NCI-H2081 treated with DMSO at 0.1 percent for 48 hours (cell line): ENCODE measurements around the gene KANSL1.

Source experiments
- DNase-seq: peaks from one replicate; lab custom pipeline; 2025; lab: John Stamatoyannopoulos, UW

The KANSL1 gene

DNA sequence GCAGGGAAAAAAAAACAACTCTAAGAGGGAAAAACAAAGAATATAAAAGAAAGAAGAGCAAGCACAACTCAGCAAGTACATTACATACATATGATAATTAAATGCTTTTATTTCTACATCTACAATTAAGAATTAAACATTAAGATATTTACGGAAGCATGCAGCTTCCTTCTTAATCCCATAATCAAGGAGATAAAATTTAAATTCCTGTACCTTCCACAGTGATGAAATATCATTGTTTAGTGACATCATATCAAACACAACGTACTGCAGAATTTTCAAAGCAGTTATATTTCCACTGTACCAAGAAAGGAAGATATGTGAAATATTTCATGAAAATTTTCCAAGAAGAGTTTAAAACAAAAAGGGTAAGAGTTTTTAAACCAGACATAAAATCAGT, 26.0 kb downstream of the KANSL1 start:
- no peak for DNase-seq

DNA sequence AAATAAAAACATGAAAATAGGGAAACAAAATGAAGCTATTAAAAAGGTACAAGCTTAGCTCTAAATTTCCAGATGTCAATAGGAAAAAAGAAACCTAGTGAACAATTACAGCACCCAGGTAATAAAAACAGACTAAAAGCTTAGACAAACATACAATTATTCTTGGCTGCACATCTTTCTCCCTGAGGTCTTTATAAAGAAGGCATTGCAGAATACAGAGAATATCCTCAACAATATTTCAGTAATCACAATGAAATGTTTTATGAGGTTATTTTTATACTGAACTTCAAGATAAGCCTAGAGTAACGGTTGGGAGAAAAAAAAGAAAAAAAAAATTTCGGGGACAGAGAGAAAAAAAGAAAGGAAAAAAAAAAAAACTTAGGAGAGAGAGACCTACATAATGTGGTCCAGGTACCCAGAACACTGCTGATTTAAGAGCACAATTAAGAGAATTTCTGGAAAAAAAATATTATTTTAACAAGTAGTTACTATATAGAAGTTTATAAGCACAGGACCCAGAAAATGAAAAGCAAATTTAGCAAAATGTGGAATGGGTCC, 26.5 kb downstream of the KANSL1 start:
- no peak for DNase-seq

DNA sequence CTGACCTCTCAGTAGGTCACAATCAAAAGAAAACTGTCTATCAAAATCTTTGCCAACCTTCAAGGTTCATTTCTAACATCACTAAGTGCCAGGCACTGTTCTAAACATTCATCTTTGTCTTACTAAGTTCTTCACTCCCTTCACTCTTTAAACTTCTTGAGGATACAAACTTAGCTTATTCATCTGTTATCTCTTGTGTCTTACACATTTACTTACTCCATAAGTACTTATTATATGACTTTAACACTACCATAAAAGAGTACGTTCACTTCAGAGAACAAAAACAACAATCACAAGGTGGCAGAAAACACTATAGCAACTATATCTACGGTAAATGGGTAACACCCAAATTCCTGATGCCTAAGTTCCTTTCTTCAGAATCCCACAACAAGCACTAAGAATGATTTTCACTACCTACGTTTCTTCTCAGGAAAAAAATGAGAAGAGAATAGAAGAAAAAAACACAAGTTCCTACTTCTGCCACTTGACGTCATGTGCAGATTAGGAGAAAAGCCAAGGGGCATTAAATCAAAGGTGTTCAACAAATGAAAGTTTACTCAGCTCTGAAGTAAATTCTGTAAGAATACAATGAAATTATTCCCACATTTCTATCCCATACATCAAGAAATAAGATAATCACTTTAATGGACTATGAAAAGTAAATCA, 29.2 kb downstream of the KANSL1 start:
- no peak for DNase-seq

DNA sequence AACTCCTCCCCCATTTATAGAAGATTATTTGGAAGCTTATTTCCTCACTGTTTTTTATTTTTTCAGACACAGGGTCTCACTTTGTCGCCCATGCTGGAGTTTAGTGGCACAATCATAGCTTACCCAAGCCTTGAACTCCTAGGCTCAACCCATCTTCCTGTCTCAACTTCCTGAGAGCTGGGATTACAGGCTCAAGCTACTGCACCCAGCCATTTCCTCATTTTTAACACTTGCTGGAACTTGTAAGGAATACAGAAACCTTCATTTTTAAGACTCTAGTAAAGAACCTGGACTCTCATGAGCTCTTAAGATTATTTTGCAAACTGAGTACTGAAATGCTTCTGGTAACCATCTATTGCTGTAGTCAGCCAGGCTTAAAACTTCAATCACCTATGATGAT, 29.9 kb downstream of the KANSL1 start:
- no peak for DNase-seq

DNA sequence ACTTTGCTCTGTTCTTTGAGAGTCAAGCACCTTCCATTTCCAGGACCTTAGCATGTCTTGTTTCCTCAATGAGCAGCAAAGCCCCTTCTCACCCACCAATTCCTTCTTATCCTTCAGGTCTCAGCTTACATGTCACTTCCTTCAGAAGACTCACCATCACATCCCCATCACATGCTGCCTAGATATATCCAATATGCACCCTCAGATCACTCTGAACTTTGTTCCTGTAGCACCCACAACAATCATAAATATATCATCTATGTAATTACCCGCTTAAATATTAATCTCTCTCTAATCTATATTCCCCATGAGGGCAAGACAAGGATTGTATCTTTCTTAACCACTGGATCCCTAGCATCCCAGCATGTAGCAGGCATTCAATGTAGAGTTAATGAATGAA, 30.4 kb downstream of the KANSL1 start:
- no peak for DNase-seq

DNA sequence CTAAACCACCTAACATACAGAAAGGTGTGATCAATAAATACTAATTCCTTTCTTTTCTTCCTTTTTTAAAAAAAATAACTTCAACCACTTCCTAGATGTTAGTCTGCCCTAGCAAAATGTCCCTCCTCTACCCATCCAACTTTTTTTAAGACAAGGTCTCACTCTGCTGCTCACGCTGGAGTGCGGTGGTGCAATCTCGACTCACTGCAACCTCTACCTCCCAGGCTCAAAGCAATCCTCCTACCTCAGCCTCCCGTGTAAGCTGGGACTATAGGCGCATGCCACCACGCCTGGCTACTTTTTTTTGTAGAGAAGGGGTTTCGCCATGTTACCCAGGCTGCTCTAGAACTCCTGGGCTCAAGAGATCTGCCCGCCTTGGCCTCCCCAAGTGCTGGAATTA, 33.1 kb downstream of the KANSL1 start:
- no peak for DNase-seq

DNA sequence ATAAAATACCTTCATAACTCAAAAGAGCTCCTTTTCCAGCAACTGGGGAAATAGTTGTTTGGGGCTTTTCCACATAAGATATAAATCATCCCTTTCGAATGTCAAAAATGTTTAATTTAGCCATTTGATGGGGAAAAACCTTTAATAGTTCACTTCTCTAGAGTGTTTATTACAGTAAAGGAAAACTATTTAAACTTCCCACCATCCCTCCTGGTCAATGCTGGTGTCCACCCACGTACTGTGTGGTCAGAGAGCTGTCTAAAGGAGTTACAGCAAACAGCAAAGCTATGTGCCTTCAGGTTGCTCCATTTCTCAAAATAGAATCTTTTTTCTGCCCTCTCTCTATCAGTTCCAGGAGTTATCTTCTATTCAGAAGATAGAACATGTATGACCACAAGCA, 33.5 kb downstream of the KANSL1 start:
- DNase-seq: no peak

DNA sequence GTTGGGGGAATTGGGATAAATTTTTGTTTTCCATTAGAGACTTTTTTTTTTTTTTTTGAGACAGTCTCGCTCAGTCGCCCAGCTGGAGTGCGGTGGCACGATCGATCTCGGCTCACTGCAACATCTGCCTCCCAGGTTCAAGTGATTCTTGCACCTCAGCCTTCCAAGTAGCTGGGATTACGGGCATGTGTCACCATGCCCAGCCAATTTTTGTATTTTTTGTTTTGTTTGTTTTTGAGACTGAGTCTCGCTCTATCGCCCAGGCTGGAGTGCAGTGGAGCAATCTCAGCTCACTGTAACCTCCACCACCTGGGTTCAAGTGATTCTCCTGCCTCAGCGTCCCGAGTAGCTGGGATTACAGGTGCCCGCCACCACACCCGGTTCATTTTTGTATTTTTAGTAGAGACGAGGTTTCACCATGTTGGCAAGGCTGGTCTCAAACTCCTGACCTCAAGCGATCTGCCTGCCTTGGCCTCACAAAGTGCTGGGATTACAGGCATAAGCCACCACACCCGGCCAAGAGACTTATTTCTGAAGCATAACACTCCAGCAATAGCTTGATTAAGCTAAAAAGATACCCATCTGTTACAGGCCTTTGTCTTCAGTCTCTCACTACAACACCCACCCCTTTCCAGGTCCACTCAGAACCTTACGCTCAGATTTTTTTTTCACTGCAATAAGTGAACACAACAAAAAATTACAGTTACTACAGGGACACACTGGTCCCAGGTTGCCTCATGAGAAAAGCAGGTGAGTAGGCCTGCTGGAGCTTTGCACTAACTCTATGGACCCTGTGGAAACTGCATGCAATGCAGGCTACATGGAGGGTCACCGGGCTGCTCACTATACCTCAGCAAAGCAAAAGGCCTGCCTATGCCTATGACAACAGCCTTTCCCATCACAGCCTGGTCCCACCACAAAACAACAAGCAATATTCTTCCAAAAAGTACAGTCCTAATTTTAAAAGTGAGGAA, 34.6 kb downstream of the KANSL1 start:
- no peak for DNase-seq

DNA sequence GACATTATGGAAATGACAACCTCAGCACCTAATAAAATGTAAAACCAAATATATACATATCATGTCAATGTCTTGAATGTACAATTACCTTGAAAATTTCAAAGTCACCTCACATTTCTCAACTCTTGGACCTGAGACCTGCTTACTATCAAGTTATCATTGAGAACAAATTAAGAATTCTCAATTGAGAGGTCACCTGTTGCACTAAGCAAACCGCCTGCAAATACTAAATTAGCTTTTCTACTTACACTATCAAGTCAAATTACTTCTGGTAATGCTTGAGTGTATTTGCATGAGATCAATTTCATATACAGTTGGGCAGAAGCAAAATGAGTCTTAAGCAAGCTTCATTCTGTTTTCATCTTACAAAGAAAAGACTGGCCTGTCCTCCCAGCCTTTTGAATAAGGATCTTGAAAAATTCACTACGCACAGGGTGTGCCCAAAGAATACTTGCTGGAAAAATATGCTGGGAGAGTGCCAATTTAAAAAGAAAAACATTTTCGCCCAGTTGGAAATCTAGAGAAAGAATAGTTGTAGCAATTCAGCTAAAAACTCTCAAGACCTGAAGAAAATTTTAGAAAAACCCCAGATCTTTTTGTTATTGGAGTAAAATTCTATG, 35.7 kb downstream of the KANSL1 start:
- no peak for DNase-seq

DNA sequence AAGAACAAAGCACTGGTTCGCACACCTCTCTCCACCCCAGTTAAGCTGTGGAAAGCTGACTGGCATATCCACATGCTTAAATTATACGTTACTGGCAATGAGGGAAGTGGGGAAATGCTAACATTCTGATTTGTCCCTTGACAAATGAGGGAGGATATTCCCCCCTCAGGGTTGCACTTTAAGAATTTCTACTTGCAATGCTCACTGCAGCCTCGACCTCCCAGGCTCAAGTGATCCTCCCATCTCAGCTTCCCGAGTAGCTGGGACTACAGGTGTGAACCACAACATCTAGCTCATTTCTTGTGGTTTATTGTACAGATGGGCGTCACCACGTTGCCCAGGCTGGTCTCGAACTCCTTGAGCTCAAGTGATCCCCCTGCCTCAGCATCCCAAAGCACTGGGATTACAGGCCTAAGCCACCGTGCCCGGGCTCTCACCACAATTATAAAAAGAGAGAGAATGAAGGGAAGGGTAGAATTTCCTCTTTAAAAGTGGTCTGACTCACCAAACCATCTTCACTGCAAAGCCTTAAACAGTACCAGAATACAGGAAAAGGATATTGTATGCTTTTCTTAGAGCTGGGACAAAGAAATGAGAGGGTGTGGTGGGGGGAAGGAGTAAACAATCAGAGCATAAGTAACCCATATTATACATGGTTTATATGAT, 38.9 kb downstream of the KANSL1 start:
- DNase-seq: no peak

DNA sequence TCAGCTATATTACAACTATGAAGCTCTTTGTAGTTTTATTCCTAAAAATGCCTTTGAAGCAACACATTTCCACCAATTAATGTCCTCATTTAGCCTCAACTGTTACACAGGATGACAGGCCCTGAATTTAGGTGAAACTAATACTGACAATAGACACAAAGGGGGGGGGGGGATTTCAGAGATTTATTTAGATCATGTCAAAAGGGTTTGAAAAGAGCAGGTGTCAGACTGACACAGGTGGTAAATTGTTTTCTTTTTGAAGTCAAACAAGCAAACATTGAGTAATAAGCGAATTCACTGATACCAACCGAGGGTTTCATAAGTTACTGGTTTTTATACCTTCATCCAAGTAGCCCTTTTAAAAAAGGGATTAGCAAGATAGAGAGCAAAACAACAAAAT, 40.8 kb downstream of the KANSL1 start:
- DNase-seq: no peak

DNA sequence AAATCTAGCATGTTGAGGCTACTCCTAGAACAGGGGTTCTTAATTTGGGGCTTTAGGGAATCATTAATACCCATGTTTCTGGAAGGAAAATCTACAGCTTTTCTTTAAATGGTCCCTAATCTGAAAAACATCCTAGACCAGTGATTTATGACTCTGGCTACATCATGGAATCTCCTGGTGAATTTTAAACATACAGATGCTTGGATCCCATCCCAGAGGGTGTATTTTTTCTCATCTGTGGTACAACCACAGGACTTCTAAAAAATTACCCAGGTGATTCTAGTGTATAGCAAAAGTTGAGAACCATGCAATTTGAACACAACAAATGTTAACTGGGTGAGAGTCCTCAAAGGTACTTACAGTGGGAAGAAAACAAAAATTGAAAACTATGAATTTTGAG, 41.5 kb downstream of the KANSL1 start:
- DNase-seq: no peak

DNA sequence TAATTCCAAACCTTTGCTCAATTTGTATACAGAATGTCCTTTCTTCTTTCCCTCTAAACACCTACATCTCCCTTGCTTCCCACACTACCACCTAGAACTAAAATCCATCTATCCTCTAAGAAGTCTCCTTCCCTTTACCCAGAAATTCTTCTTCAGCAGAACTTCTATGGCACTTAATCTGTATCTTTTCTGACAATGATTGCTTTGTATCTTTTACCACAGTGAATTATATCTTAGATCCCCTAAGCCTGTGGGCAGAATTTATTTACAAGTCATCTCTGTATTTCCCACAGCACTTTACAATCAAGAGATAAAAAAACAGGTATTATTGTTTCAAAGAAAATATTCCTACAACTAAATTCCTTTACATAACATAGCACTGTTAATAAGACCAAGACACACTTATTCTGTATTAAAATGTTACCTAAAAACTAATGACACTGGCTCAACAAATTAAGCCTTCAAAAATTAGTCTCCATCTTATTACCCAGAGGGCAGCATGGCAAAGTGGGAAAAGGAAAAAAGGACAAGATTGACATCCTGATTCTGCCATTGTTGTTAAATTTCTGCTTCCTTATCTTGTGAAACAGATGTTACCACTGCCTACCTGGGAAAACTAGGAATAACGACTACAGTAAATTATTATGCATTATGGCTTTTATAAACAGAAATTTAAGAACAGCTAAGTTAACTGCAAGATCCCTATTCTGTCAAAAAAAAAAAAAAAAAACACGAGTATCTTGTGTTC, 42.8 kb downstream of the KANSL1 start:
- no peak for DNase-seq

DNA sequence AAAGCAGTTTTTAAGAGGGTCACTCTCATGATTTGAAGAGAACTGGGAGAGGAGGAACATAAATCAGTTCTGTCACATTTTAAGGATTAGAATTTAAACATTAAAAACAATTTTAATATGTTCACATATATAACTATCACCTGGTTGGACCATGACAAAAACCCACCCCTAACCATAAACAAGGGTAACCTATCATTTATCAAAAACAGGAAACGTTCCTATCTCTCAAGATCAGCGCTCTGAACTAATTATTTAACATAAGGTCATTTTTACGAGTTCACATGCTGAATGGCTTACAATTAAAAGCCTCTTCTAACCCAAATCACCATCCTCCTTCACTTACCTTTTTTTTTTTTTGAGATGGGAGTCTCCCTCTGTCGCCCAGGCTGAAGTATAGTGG, 45.0 kb downstream of the KANSL1 start:
- DNase-seq: no peak

DNA sequence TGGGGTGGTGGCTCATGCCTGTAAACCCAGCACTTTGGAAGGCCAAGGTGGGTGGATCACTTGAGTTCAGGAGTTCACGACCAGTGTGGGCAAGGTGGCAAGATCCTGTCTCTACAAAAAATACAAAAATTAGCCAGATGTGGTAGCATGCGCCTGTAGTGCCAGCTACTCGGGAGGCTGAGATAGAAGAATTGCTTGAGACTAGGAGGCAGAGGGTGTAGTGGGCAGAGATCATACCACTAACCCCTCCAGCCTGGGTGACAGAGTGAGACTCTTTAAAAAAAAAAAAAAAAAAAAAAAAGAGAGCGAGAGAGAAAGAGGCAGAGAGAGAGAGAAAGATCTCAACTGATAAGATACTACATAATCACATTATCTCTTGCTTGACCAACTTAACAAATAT, 45.9 kb downstream of the KANSL1 start:
- no peak for DNase-seq

DNA sequence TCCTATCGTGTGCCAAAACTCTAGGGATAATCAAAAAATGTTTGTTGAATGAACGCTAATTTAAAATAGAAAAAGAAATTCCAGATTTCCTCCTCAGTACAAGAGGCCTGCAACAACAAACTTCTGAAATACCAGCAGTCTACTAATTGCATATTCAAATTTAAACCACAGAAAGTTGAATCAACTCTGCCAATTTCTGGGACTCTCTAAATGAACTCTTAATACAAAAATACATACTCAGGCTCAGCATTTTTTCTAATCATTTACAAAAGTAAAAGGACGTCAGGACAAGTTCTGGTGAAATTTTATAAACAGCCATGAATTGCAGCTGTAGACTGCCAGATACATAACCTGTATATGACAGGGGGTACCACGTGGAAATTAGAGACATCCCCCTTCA, 49.0 kb downstream of the KANSL1 start:
- DNase-seq: no peak

DNA sequence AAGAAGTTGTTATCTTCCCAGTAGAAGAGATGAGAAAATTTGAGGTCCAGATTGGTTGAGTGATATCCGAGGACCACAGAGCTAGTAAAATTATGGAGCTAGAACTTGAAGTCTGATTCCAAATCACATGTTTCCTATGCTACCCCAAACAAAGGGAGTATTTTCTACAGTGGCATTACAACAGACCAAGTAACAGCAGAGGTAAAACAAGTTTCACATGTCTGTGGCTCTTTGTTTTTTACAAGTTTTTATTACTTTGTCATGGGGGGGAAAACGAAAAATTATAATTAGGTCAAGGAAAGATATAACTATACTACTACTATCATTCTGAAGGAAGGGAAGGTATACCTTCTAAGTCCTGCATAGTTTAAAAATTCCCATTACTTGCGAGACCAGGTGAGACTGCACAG, 49.4 kb downstream of the KANSL1 start:
- no peak for DNase-seq

DNA sequence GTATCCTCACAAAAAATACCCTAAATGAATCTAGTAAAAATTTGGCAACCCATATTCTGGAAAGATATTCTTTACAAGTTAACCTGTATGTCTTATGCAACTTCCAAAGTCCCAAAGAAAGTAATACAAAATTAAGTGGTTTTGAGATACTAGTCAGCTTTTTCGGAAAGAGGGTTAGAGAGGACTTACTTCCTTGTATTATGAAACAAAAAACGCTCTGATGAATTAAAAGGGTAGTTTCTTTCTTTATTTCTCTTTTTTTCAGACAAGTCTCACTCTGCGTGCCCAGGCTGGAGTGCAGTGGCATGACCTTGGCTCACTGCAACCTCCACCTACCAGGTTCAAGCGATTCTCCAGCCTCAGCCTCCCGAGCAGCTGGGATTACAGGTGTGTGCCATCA, 51.6 kb downstream of the KANSL1 start:
- DNase-seq: no peak

DNA sequence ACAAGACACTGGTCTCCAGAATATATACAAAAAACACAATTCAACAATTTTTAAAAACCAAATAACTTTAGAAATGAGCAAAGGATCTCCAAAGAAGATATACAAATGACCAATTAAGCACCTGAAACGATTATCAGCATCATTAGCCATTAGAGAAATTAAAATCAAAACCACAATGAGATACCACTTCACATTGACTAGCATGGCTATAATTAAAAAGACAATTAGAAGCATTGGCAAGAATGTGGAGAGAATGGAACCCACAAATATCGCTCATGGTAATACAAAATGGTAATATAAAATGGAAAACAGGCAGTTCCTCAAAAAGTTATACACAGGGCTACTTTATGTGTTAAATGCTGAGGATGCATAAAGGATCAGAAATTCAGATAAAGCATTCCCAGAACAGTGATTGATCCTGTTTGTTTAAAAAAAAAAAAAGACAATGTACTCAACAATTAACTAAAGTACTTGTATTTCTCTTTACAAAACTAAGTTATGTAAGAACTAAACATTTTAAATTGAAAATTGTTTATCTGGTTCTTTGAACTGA, 52.5 kb downstream of the KANSL1 start:
- DNase-seq: no peak

DNA sequence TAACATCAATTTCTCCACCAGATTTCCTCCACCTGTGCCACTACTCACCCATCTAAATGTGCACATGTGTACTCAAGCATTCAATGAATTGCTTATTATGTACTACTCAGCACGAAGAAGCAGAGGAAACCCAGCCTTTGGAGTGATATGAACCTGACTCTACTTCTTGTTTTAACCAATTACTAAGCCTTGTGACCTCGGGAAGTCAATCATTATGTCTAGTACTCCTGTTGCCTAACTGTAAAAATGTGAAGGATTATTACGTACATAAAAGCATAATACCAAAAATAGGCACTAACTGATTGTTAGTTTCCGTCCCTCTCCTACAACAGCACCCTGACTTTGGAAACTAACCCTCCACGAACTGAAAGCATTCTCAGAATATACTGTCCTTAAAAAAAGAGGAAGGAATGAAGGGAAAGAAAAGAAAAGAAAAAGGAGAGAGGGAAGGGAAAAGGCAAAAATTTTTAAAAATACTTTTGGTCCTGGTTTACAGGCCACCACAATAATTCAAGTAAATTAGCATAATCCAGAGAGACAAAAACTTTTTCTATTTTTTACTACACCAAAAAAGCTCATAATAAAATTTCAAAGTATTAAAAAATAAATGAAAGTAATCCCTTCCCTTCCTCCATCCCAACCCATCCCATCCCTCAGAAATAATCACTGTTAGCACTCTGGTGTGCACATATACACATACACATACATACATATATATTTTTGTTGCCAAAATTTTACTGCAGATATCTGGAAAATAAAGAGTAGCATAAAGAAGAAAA, 53.6 kb downstream of the KANSL1 start:
- no peak for DNase-seq
